Measurements from ENCODE around the gene TMPRSS6.

Gene TMPRSS6

DNA sequence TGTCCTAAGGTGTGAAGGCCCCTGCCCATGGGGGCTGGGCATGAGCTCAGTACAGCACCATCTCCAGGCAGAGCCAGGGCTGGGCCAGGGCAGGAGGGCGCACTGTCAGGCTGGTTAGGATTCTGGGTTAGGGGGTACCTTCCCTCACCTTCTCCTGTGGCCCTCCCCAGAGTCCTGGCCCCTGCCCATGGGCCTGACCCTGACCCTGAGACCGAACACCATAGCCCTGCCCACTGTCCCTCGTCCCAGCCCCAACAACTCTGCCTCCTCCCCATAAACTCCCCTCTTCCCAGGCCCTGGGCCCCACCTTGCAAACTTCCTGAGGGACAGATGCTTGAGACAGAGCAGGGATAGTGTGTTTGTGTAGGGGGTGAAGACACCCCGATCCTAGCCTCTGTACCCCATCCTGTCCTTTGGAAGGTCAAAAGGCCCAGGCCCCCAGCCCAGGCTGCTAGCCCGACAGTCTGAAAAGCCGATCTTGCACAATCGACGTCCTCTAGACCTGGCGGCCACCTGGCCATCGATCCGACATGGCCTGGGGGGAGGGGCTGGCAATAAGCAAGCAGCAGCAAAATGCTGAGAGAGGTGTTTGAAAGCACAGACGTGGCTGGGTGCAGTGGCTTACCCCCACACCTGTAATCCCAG is 2.7 kb upstream of the TMPRSS6 start:
- no peak for DNase-seq

DNA sequence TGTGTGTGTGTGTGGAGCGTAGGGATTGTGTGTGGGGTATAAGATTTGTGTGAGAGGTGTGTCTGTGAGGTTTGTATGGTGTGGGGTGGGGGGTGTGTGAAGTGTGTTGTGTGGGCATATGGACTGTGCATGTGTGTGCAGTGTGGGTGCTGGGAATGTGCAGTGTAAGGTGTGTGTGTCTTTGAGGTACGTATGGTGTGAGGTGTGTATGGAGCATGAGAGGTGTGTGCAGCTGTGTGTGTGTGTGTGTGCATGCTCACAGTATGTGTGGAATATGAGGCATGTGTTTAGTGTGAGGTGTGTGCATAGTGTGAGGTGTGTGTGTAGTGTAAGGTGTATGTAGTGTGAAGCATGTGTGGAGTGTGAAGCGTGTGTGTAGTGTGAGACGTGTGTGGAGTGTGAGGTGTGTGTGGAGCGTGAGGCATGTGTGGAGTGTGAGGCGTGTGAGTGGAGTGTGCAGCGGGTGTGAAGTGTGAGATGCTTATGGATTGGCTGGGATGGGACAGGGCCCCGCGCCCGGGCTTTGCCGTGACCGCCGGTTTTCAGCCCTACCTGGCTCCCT is 1.7 kb upstream of the TMPRSS6 start:
- no peak for DNase-seq

DNA sequence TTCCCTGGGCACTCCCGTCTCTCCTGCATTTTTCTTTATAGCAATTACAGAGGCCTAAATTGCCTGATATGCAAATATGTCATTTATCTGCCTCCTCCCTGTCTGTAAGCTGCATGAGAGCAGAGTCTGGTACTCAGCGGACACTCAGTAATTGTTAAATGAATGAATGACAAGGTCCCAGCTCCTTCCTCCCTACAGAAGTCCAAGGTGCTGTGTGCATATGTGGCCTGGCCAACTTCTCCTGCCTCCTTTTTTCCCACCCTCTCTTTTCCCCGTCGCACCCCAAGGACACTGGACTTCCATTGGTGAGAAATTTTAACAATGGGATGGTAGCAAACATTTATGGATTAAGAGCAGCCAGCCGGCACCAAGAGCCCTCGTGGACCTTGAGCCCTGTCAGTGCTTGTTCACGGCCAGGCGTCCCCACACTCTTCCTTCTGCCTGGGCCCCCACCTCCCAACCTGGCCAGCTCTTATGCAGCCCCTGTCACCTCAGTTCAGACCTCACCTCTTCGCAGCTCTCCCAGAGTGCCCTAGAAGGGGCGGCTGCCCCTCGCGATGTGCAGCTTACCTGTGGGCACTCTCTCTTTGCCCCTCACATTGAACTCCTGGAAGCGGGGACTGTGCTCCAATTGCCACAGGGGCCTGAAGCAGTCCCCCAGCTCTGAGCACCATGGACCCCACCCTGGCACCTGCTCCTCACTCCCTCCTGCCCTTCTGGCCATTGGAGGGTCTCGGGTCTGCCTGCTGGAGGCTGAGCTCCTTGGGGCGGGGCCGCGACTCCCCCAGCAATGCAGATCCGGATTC is 1.5 kb downstream of the TMPRSS6 start:
- DNase-seq, result no peak

DNA sequence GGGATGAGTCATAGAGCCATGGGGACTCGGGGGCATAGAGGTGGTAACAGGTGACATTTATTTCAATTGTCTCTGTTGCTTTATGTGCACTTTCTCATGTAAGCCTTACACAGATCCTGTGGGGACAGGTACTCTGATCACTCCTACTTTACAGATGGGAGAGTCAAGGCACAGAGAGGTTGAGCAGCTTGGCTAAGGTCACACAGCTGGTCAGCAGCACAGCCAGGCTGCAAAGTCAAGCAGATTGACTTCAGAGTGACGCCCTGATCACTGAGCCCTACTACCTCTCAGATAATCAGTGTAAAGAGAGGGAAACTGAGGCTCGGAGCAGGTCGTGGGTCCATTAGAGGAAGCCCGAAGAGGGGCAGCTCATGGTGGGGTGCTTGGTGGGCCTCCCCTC is 3.5 kb downstream of the TMPRSS6 start:
- DNase-seq, result no peak

DNA sequence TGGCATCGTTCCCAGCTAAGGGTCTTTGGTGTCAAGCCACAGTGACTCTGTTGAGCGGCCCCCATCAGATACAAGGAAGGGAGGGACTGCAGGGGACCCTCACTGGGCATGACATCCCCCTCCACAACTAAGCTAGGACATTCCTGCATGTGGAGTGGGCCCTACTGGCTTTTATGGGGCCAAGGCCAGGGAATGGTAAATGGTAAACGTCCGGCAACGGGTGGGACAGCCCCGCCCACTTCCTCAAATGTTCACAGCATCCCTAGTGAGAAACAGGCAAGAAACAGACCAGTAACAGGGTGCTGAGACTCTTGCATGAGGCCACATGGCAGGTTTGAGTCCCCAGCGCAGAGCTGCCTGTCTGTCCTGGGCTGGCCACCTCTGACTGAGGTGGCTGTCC is 4.4 kb downstream of the TMPRSS6 start:
- DNase-seq, result no peak

DNA sequence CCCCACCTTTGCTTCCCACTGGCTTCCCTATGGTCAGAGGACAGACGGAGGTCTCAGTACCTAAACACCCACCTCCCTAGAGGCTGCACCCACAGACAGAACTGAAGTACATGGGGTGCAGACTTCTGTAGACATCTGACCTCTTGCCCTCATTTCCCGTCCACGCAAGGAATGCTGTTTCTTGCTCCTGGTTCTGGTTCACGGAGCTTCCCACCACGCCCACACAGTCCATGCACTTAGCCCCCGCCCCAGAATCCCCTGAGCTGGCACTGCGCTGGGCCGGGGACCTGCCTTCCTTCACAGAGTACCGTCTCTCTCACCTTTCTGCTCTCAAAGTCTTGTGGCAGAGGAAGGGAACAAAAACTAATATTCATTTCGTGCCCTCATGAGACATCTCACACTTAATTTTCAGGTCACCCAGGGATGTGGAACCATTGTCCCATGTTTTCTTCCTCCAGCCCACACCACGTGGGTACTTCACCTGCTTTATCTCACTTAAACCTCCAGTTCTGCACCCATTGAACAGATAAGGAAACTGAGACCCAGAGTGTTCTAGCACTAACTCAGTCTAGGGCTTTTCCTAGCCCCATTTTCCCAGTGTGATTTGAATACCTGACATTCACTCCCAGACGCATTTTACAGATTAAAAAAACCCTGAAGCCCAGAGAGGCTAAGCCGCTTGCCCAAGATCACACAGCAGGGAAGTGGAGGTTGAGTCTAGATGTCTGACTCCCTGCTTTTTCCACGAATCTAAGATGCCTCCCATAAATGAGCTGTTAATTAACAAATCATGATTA is 5.7 kb downstream of the TMPRSS6 start:
- no peak for DNase-seq

DNA sequence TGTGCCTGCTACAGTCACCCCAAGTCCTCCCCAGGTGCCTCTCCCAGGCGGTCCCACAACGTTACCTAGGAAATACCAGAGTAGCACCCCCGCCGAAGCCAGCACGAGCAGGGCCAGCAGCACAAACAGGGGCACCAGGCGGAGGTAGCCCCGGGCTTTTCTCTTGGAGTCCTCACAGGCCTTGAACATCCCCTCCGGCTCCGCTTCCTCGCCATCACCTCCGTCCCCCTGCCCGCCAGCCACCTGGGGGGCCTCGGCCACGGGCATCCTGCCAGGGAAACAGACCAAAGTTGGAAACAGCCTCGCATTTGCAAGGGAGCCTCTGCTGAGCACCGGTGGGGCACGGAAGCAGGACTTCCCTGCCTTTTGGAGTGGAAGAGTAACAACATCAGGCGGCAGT is 6.4 kb downstream of the TMPRSS6 start:
- DNase-seq, result no peak

DNA sequence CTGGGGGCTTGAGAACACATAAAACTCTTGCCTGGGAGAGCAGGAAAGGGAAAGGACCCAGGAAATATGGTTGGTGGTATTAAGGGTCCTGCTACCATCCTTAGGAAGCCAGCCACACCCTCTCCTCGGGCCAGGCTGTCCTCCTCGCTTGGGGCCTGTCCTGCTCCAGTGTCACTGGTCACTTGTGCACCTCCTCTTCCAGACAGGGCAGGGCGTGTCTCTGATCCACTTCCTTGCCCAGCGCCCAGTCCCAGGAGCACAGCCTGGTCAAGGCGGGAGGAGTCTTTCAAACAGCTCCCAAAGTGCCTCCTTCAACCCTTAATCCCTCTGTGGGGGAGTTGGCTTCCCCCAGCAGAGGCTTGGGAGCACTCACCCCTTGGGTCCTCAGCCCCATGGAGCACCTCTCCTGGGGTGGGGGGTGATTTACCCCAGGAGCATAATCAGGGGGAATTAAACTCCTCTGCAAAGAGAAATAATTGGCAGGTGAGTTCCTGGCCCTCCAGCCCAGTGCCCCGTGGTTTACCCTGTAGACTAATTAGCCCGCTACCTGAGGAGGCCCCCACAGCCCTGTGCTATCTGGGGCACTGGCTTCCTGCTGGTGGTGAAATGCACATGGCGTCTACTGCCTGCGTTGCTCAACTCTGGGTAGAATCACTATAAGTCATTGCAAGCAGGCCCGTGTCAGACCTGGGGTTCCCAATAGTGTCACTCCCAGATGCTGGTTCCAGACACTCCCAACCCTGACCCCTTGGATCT is 8.0 kb downstream of the TMPRSS6 start:
- no peak for DNase-seq

DNA sequence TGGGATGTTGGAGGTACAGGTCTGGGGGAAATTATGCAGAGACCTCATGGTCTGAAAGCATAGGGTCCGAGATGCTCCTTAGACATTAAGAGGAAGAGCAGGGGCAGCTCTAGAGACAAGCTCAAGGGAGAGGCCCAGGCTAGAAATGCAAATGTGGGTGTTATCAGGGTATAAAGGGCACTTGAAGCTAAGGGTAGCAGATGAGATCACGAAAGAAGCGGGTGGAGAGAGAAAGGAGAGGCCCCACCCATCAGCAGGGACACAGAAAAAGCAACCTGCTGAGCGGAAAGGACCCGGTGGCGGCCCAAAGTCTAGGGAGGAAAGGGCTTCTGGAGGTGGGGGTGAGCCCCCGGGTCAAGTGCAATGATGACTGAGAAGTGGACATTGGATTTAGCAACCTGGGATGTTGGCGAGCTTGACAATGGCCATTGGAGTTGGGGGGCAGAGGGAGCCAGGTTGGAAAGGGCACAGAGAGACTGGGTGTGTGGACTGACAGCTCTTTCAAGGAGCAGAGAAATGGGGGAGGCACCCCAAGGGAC is 8.9 kb downstream of the TMPRSS6 start:
- no peak for DNase-seq

DNA sequence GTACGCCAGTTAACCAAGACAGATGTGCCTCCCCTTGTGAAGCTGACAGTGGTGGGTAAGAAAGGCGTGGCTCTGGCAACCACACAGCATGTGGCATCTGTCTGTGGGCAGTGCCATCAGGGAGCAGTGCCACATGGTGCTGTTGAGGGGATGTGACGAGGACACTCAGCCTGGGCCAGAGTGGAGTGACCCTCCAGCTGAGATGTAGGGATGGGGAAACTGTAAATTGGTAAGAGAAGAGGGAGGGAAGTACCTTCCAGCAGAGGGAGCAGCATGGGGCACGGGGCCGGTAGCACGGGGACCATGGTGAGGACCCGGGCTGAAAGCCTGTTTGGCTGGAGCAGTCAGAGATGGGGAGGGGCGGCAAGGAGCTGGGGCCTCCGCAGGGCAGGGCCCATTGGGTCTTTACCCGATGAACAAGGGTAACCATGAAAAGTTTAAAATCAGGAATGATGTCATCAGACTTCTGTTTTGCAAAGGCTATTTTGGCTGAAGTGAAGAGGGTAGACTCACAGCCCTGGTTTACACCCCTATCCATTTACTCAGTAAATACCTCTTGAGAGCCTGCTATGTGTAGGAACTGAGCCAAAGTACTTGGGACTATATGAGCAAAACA is 10.4 kb downstream of the TMPRSS6 start:
- no peak for DNase-seq

DNA sequence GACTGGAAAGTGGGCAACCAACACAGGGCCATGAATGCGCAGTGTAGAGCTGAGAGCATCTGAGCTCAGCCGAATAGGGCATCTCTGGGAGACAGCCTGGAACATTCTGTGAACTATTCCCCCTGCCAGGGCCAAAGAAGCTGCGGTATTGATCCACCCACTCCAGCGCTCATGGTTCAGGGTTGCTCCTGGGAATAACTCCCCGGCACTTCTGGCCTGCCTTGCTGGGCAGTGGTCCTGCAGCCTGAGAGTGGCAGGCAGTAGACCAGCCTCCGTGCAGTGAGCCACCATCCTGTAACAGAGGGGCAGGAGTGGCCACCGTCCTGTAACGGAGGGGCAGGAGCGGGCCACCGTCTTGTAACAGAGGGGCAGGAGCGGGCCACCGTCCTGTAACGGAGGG is 12.2 kb downstream of the TMPRSS6 start:
- DNase-seq, result no peak

DNA sequence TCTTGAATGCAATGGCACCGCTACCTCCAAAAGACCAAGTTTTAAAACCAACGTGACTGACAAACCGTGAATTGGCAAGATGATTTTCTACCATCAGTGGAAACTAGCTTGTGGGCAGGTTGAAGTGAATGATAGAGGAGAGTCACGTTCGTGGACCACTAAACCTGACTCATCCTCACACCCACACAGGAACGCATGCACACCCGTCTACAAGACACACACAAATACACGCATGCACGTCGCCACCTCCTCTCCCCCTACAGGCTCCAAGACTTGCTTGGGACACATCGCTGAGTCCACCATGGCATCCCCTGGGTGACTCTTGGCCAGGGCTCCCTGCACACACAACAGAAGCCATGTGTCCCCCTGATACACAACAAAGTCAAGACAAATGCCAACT is 14.4 kb downstream of the TMPRSS6 start:
- DNase-seq, result peak; percentile 66

DNA sequence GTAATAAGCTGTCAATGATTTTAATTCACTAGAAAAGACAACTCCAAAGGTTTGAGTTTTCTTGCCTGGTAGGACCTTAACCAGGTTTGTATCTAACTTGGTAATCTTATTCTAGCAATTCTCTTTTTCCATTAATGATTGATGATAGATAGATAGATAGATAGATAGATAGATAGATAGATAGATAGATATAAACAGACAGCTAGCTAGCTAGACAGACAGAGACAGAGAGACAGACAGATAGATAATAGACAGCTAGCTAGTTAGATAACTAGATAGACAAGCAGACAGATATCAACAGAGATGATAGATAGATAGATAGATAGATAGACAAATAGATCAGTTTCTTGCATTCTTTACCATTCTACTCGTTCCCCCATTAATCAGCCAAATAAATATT is 15.3 kb downstream of the TMPRSS6 start:
- no peak for DNase-seq

DNA sequence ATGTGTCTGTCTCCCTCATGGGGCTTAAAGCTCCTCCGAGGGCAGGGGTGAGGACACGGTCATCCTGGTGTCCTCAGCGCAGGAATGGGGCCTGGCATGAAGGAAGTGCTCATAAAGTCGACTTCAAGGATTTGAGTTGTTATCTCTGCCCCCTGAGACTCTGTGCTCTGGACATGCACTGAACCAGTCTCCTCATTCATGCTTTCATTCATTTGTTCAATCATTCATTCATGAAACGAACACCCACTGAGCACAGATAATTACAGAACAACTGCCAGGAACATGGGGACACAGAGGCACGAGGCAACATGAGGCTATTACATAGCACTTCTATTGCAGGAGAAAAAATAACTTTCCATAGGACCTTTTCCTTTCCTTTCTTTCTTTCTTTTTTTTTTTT is 16.5 kb downstream of the TMPRSS6 start:
- DNase-seq, result no peak

DNA sequence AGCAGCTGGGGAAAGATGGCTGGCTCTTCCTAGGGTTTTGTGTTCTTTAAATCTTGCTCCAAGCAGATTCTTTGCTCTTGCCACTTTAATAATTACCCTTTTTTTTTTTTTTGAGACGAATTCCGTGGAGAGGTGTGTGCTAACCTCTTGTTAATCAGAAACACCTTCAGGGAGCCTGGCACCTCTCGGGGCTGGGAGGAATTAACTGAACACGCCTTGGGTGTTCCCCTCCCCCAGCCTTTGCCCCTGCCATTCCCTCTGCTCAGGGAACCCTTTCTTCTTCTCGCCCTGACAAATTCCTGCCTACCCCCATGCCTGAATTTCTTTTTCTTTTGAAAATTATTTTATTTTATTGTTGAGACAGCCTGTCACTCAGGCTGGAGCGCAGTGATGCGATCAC is 17.5 kb downstream of the TMPRSS6 start:
- DNase-seq, result no peak

DNA sequence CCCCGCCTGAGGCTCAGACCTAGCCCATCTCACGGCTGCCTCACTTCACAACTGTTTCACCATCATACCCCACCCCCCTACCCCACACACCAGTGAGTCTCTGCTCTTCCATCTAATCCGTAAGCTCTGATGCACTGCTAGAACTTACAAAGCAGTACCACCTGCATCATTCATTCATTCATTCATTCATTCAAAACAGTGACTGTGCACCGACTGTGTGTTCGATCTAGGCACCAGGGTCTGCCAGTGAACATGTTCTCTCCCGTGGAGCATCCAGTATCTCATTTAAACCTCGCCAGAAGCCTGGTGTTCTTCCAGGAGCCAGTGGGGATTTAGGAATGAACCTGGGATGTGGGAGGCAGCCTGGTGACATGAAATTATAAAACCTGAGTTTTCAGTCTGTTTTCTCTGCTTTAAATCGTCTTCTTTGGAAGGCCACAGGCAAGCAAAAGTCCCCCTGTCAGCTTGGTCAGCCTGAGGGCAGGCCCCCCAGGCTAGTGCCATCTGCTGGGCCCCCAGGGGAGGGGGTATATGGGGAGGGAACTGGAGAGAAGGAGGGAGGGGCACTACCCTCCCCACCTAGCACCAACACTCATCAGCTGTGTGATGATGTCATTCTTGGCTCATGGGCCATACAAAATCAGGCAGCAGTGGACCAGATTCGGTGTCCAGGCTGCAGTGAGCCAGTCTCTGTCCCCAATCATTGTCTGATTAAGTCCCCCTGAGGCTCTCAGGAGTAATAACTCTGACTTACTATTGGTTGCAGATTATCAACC is 18.4 kb downstream of the TMPRSS6 start:
- no peak for DNase-seq

DNA sequence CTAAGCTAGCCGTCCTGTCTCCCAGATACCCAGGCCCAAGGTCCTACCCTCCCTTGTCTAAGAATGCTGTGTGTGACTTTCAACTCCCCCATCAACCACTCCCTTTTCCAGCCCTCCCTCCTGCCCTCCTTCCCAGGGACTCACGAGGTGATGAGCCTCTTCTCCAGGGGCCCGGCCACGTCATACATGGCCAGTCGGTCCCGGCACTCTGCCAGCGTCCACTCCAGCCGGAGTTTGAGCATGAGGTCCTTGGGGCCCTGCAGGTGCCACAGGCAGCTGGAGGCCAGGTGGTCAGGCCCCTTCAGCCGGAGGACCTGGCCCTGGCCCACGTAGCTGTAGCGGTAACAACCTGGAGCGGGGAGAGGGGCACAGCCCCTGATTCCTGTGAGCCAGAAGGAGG is 20.1 kb downstream of the TMPRSS6 start:
- DNase-seq, result no peak

DNA sequence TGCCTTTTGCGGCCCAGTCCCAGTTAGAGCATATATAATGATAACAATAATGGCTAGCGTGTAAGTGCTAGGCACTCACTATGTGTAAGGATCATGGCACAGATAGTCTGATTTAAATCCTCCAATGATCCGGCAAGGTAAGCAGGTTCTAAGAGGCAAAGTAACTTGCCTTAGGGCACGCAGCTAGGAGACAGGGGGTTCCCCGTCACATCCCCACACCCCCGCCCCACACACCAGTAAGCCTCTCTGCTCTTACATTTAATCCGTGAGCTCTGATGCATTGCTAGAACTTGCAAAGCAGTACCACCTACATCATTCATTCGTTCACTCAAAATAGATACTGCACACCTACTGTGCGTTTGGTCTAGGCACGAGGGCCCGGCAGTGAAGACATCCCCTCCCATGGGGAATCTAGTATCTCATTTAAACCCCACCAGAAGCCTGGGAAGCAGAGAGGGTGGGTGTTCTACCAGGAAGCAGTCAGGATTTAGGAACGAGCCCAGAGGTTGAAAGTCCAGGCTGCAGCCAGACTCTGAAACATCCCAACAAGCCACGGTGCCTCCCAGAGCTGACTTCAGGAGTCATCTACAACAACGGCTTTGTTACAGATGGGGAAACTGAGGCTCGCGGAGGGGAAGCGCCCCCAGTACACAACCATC is 20.6 kb downstream of the TMPRSS6 start:
- no peak for DNase-seq

DNA sequence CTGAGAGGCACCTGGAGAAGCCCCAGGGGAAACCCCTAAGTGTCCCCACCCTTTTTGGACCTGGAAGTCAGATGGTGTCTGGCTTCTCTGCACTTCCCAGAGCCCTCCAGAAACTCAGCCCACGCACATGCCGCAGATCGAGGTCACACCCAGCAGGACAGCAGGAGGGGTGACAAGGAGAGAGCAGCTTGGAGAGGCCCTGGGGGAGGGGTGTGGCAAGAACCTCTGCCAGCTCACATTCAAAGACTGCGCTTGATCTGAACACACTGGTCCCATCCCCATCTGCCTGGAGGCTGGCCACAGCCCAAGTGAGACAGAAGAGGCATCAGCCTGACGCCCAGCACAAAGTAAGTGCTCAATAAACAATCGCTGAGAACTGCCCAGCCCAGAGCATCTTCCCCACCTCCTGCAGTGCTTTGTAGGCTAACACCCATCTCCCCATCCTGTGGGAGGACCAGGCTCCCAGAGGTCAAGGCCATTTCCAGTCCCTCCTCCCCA is 21.4 kb downstream of the TMPRSS6 start:
- no peak for DNase-seq

DNA sequence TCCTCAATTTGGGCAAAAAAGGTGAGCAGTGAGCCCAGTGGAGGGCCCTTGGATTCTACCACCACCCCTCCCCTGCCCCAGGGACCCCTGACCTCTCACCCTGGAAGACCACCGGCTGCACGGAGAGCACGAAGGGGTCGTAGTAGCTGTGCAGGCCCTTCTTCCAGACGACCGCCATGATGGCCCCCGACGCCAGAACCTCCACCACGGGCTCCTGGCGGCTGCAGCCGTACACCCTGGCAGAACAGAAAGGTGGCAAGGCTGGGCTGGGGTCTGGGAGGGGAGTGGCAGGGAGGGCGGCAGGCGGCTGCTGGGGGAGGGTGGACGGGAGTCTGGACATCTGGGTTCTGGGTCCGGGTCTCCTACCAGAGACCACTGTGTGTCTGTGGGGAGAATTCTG is 23.3 kb downstream of the TMPRSS6 start:
- no peak for DNase-seq

DNA sequence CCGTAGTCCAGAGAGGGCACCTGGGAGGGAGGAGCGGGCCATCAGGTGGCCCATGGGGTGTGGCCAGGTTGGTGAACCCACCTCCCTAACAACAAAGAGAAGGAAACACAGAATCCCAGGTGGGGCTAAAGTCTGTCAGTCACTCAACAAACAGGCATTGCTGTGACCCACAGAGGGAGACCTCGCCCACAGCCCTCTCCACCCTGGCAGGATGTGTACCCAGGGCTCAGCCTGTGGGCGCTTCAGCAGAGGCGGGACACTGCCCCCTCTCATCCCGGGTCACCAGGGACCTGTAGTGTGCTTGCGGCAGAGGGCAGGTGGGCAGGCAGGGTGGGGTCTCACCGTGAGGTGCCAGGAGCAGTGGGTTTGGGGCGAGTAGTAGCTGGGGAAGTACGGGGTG is 25.1 kb downstream of the TMPRSS6 start:
- no peak for DNase-seq
